Hindlimb muscle (tissue), 1 donor: Measurements from ENCODE around the gene OXNAD1. TPM values are rescaled to one million over a fixed set of nuclear protein-coding genes. Genes with fewer than 3 reads are reported as not detected.

Source experiments
- DNase-seq: peaks from one replicate; pipeline ENCODE4 v3.0.0-alpha.2; 2013
- polyA plus RNA-seq: library from polyadenylated mRNA; unstranded; fragments of 120-200 nt; gene quantifications from one replicate; pipeline ENCODE4 v1.2.1, GENCODE V29; 2013; ENCODE audit not compliant: insufficient read length

OXNAD1 gene
- polyA plus RNA-seq, 1 donor = 9.0 TPM

GRCh38 chr3:16279010-16279801 is 14.2 kb downstream of the OXNAD1 start:
- DNase-seq = no peak

- no peak for DNase-seq
Observed at GRCh38 chr3:16280671-16281070, 15.7 kb downstream of the OXNAD1 start.

GRCh38 chr3:16284633-16285032 is 19.6 kb downstream of the OXNAD1 start:
- DNase-seq = no peak

GRCh38 chr3:16286161-16286560 is 21.1 kb downstream of the OXNAD1 start:
- no peak for DNase-seq

- DNase-seq = no peak
Observed at GRCh38 chr3:16286751-16287543, 21.9 kb downstream of the OXNAD1 start.

GRCh38 chr3:16288664-16289063 is 23.7 kb downstream of the OXNAD1 start:
- no peak for DNase-seq

GRCh38 chr3:16289144-16289889 is 24.3 kb downstream of the OXNAD1 start:
- DNase-seq = no peak

GRCh38 chr3:16290007-16290826 is 25.2 kb downstream of the OXNAD1 start:
- peak; percentile 54 for DNase-seq

GRCh38 chr3:16290827-16291196 is 25.8 kb downstream of the OXNAD1 start:
- DNase-seq = no peak

- DNase-seq = no peak
Observed at GRCh38 chr3:16294844-16295243, 29.8 kb downstream of the OXNAD1 start.

GRCh38 chr3:16295298-16295890 is 30.4 kb downstream of the OXNAD1 start:
- no peak for DNase-seq

- no peak for DNase-seq
Observed at GRCh38 chr3:16297997-16298885, 33.2 kb downstream of the OXNAD1 start.

GRCh38 chr3:16298891-16299290 is 33.9 kb downstream of the OXNAD1 start:
- DNase-seq = no peak

GRCh38 chr3:16299746-16300145 is 34.7 kb downstream of the OXNAD1 start:
- DNase-seq = no peak

- DNase-seq = no peak
Observed at GRCh38 chr3:16300307-16300706, 35.3 kb downstream of the OXNAD1 start.

GRCh38 chr3:16300881-16301359 is 35.9 kb downstream of the OXNAD1 start:
- DNase-seq = no peak

- no peak for DNase-seq
Observed at GRCh38 chr3:16301507-16301906, 36.5 kb downstream of the OXNAD1 start.

GRCh38 chr3:16302082-16302631 is 37.1 kb downstream of the OXNAD1 start:
- DNase-seq = no peak

- no peak for DNase-seq
Observed at GRCh38 chr3:16303037-16303575, 38.1 kb downstream of the OXNAD1 start.
